ENCODE results near the gene NDRG4.

NDRG4 gene

DNA sequence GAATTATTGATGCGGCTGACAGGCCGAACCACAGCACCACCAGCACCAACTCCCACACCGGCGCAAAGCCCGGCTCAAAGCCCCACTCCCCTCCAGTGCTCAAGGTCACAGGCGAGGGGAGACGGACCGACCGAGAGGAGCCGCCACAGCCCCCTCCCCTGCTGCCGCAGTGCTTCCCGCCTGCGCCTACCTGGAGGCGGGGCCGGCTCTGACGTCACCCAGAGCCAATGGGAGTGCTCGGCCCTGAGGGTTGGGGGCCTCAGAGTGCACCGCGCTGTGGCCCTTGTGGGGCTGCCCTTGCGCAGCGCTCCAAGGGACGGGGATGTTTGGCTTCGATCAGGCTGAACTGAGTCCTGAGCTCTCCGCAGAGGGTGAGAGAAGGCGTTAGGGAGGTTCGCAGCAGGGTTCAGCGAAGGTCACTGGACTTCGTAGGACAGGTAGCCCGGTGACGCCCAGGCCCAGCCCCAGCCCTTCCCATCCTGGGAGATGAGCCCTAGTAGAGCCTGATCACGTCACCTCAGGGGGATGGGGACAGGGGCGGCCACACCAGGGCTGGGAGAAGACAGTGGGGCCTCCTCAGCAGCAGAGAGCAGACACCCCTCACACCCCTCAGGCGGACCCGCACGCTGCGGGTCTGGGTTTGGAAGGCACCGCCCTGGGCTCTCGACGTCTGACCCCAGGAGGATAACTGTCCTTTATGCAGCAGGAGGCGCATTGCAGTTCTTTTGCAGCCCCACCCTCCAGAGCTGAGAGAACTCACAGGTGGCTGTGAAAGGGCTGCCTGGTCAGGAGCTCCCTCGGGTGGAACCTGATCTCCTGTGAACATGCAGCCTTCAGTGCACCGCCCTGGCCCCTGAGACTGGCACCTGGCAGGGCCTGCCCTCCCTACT lies 1.5 kb downstream of the NDRG4 start:
- Histone ChIP-seq H3K9me3 (ENCODE audit: low read depth, low read length) (no peaks in the 10 kb centered on the region), H3K9ac (ENCODE audit: insufficient read length) (no peak overlapping the region), H3K36me3 (ENCODE audit: insufficient read depth, low read length) (no peaks in the 10 kb centered on the region), H3K4me3 (peak overlapping the region; percentile 28; the same call in 1 of the 2 replicates), H3K27ac (no peak overlapping the region)
- no peak for DNase-seq (ENCODE audit: low read depth, low spot score)
- TF ChIP-seq EZH2 (IDR thresholded peaks at IDR 0.05) (no peak), FOXP2 (optimal IDR thresholded peaks at IDR 0.05; ENCODE audit: control extremely low read depth, extremely low read length, insufficient read depth) (no peak), POLR2AphosphoS5 (IDR thresholded peaks at IDR 0.05; ENCODE audit: borderline replicate concordance, low read depth, low read length) (no peak)

DNA sequence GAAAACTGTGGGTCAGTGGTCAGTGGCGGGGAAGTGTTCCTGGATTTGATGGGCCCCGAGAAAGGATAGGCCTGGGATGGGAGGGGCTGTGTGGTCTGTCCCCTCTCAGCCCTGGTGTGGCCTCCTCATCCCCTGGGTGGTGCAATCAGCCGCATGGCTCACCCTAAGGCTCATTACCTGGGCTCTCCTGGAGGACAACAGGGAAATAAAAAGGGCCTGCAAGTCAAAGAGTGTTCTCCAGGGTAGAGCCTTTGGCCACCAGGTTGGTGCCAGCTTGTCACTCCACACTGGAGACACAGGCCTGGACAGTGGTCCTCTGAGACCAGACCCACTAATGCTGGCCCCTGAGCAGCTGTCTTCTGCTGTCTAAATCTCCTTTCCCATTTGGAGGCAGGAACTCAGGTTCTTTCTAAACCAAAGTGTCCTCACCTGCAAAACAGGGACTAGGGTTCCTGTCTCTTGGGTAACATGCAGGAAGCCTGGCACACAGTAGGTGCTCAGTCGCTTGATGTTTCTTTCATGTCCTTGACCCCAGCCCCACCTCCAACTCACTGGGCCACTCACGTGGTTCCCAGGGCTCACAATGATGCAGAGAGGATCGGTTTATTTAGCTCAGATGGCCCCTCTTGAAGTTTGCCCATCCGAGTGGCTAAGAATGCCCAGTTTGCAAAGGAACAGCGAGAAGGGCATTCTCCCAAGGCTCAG lies 2.4 kb downstream of the NDRG4 start:
- Histone ChIP-seq H3K4me3 (no peak overlapping the region), H3K9ac (ENCODE audit: insufficient read length) (no peak overlapping the region), H3K9me3 (ENCODE audit: low read depth, low read length) (no peaks in the 10 kb centered on the region), H3K27ac (no peak overlapping the region), H3K36me3 (ENCODE audit: insufficient read depth, low read length) (no peaks in the 10 kb centered on the region)
- DNase-seq (ENCODE audit: low read depth, low spot score), result no peak
- TF ChIP-seq EZH2 (IDR thresholded peaks at IDR 0.05), result no peak
- TF ChIP-seq POLR2AphosphoS5 (IDR thresholded peaks at IDR 0.05; ENCODE audit: borderline replicate concordance, low read depth, low read length), result no peak
- TF ChIP-seq FOXP2 (optimal IDR thresholded peaks at IDR 0.05; ENCODE audit: control extremely low read depth, extremely low read length, insufficient read depth), result no peak

DNA sequence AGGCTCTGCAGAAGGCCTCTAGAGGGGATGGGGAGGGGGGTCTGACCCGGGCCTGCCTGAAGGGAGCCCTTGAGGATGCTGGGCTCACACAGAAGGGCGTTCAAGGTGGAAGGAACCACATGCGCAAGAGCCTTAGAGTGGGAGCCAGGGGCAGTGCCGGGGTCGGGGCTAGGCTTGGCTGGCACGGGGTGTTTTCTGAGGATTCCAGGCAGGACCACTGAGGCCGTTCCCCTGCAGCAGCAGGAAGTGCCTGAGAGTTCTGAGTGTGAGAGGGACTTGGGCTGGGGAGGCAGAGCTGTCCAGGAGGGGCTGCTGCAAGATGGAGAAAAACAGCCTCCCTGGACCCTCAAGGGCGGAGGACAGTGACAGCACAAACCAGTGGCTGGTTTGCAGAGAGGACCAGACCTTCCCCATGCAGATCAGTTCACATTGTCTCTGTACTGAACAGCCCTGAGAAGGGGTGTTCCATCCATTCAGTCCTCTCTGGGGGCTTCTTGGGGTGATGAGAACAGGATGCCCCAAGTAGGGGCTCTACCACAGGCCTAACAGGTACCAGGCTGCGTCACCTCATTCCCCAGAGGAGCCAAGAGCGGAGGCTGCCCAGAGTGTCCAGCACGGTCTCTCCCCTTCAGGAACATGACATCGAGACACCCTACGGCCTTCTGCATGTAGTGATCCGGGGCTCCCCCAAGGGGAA lies 3.4 kb downstream of the NDRG4 start:
- no peak for DNase-seq (ENCODE audit: low read depth, low spot score)
- TF ChIP-seq POLR2AphosphoS5 (IDR thresholded peaks at IDR 0.05; ENCODE audit: borderline replicate concordance, low read depth, low read length) (no peak), FOXP2 (optimal IDR thresholded peaks at IDR 0.05; ENCODE audit: control extremely low read depth, extremely low read length, insufficient read depth) (no peak), EZH2 (IDR thresholded peaks at IDR 0.05) (no peak)
- no peak overlapping the region for H3K27ac ChIP-seq
- no peaks in the 10 kb centered on the region for H3K36me3 ChIP-seq (ENCODE audit: insufficient read depth, low read length)
- no peaks in the 10 kb centered on the region for H3K9me3 ChIP-seq (ENCODE audit: low read depth, low read length)
- no peak overlapping the region for H3K9ac ChIP-seq (ENCODE audit: insufficient read length)
- H3K4me3 ChIP-seq, result no peak overlapping the region

DNA sequence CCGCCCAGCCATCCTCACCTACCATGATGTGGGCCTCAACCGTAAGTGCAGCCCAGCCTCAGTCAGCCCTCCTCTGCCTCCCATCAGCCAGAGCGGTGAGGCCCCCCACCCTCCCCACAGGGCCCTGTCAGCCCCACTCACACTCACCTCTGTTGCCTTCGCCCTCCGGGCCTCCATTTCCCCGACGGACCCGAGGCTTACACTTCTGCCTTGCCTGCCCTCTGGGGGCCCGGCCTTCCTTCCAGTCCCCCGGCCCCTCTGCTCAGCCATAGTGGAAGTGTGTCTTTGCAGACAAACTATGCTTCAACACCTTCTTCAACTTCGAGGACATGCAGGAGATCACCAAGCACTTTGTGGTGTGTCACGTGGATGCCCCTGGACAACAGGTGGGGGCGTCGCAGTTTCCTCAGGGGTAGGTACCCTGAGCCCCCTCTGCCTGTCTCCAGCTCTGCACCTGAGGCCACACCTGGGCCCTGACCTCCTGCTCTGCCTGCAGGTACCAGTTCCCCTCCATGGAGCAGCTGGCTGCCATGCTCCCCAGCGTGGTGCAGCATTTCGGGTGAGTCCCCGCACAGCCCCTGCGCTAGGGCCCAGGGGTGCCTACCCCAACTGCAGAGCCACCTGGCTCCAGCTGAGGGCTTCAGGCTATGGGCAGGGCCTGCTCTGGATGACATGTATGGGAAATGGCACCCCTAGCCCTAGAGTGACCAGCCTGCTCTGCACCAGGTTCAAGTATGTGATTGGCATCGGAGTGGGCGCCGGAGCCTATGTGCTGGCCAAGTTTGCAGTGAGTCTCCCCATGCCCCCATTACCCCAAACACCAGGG lies 4.1 kb downstream of the NDRG4 start:
- Histone ChIP-seq H3K36me3 (ENCODE audit: insufficient read depth, low read length) (no peaks in the 10 kb centered on the region), H3K27ac (no peak overlapping the region), H3K9me3 (ENCODE audit: low read depth, low read length) (no peaks in the 10 kb centered on the region), H3K4me3 (no peak overlapping the region), H3K9ac (ENCODE audit: insufficient read length) (no peak overlapping the region)
- DNase-seq (ENCODE audit: low read depth, low spot score), result no peak
- TF ChIP-seq FOXP2 (optimal IDR thresholded peaks at IDR 0.05; ENCODE audit: control extremely low read depth, extremely low read length, insufficient read depth) (no peak), EZH2 (IDR thresholded peaks at IDR 0.05) (no peak), POLR2AphosphoS5 (IDR thresholded peaks at IDR 0.05; ENCODE audit: borderline replicate concordance, low read depth, low read length) (no peak)

DNA sequence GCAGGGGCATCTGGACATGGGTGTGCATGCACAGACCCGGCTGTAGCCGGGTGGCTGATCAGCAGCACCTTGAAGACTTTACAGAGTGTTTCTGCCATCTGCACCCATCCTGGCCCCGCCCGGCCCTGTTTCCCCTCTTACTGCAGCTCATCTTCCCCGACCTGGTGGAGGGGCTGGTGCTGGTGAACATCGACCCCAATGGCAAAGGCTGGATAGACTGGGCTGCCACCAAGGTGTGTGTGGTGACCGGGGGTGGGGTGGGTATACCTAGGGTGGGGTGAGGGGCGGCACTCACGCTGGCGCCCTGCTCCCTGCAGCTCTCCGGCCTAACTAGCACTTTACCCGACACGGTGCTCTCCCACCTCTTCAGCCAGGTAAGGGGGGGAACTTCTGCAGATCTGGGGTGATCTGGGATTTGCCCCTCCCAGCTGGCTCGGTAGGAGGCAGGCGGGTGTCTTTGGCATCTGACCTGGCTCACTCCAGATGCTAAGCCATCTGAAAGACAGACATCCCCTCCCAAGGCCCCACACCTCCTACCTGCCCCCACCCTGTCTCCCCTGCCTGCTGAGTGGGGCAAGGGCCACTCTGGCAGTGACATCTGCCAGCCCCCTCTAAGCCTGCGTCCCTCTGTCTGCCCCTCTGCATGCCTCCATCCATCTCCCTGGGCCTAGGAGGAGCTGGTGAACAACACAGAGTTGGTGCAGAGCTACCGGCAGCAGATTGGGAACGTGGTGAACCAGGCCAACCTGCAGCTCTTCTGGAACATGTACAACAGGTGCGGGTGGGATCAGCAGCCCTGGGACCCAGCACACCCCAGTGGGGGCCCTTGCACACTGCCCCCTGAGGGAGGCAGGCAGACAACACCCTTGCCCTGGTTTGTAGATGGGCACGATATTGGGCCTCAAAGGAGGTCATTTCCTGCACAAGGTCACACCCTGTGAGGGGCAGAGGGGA lies 6.6 kb downstream of the NDRG4 start:
- no peak overlapping the region for H3K4me3 ChIP-seq
- TF ChIP-seq EZH2 (IDR thresholded peaks at IDR 0.05), result no peak
- TF ChIP-seq POLR2AphosphoS5 (IDR thresholded peaks at IDR 0.05; ENCODE audit: borderline replicate concordance, low read depth, low read length), result no peak

DNA sequence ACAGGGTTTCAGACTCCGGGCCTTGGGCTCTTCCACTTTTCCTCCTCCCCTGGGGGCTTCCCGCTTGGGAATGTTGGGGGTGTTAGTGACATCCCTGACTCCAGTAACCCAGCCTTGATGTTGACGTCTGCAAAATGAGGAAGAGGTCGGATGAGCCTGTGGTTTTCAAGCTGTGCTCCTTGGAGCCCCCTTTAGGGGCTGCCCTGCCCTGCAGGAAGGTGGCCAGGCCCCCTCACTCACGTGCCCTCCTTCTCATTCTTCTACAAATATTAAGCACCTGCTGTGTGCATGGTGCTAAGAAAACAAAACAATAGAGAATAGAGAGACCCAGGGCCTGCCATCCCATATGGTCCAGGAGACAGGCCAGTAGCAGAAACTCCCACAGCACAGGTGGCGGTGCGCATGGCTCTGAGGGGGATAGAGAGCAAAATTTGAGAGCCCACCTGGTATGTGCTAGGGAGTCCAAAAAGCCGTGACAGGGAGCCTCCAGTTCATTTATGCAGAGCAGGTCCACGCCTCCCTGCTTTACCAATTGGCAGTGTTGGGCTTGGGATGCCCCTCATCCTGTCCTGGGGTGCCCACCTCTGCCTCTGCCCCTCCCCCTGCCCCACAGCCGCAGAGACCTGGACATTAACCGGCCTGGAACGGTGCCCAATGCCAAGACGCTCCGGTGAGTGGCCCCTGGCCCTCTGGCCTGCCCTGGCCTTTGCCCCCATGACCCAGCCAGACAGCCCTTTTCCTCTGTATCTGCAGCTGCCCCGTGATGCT lies 7.4 kb downstream of the NDRG4 start:
- no peak for DNase-seq (ENCODE audit: low read depth, low spot score)
- Histone ChIP-seq H3K27ac (no peak overlapping the region), H3K36me3 (ENCODE audit: insufficient read depth, low read length) (no peaks in the 10 kb centered on the region), H3K4me3 (no peak overlapping the region), H3K9ac (ENCODE audit: insufficient read length) (no peak overlapping the region), H3K9me3 (ENCODE audit: low read depth, low read length) (no peaks in the 10 kb centered on the region)
- TF ChIP-seq POLR2AphosphoS5 (IDR thresholded peaks at IDR 0.05; ENCODE audit: borderline replicate concordance, low read depth, low read length) (no peak), EZH2 (IDR thresholded peaks at IDR 0.05) (no peak), FOXP2 (optimal IDR thresholded peaks at IDR 0.05; ENCODE audit: control extremely low read depth, extremely low read length, insufficient read depth) (no peak)

More for the DNA sequence above, 6.6 kb downstream of the NDRG4 start:
- Histone ChIP-seq H3K27ac (no peak overlapping the region), H3K9ac (ENCODE audit: insufficient read length) (no peak overlapping the region), H3K9me3 (ENCODE audit: low read depth, low read length) (no peaks in the 10 kb centered on the region), H3K36me3 (ENCODE audit: insufficient read depth, low read length) (no peaks in the 10 kb centered on the region)
- no peak for DNase-seq (ENCODE audit: low read depth, low spot score)

All from SK-N-MC (cell line).